SU-DHL-6 (cell line): ENCODE measurements around the gene MDM1.

Experiments used
- CTCF ChIP-seq: fragments of 200-600 bp; sonication (generic); IDR thresholded peaks from one replicate; pipeline ENCODE4 v1.5.1; 2017; ENCODE audit warnings: antibody characterized with exemption, mild to moderate bottlenecking, low read length, moderate library complexity; ENCODE audit not compliant: insufficient read depth, poor library complexity, severe bottlenecking
- EZH2phosphoT487 ChIP-seq: fragments of 200-600 bp; sonication (generic), shearing (Covaris generic); conservative IDR thresholded peaks from 2 replicates; pipeline ENCODE4 v1.6.1; 2018; ENCODE audit warnings: mild to moderate bottlenecking, antibody characterized with exemption, low read length, moderate library complexity, mixed read lengths

DNA sequence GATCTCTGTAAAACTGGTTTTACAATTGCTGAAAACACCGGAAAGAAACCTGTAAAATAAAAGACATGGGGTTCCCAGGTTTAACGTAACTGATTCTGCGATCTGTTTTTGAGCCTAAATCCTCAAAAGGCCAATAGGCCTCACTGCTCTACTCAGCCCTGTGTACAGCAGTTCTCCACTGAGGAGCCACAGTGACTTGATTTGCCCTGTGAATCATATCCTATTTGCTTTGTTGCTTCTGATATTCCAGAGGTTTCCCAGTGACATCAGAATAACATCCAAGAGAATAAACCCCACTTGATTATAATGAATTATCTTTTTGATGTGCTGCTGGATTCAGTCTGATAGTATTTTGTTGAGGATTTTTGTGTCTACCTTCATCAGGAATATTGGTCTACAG is 27.5 kb downstream of the MDM1 start:
- TF ChIP-seq CTCF (no peak), EZH2phosphoT487 (no peak)
